Naive thymus-derived CD4-positive, alpha-beta T cell (primary cell): Measurements from ENCODE around the gene HOXD9. TPM values are rescaled to one million over a fixed set of nuclear protein-coding genes. Genes with fewer than 3 reads are reported as not detected.
A peak's percentile ranks its signal among the peaks of the same experiment; 100 is the strongest.

Source experiments
- ATAC-seq: fragments of 150-1000 bp; cut with Tn5 transposase; 2 replicates; pipeline ENCODE4 v1.10.0; 2021; ENCODE audit warnings: mild to moderate bottlenecking, moderate library complexity
- CTCF ChIA-PET: fragments of 350-600 bp; sonication (Branson Sonifier 250); formaldehyde crosslinking; loops from one replicate; lab custom pipeline; 2021; ENCODE audit warnings: antibody characterized with exemption; lab: Charles Lee
- POLR2A ChIA-PET: fragments of 350-600 bp; sonication (Branson Sonifier 250); formaldehyde crosslinking; loops from one replicate; lab custom pipeline; 2021; ENCODE audit warnings: antibody characterized with exemption, inconsistent platforms; lab: Charles Lee
- DNase-seq, 9 donors: peaks; one replicate each; pipeline versions ENCODE4 v3.0.0 to v3.0.0-alpha.2; 2020 to 2022; ENCODE audit warnings: mixed read lengths in 1 of 9
- H3K27ac ChIP-seq: one replicate; pipeline ENCODE4 v1.7.0; 2013; ENCODE audit warnings: mild to moderate bottlenecking, low read depth, low read length, moderate library complexity
- H3K27me3 ChIP-seq, 2 donors: one replicate each; pipeline ENCODE4 v1.7.0; 2013; ENCODE audit warnings: low read length in 2 of 2, mild to moderate bottlenecking in 2 of 2, moderate library complexity in 2 of 2; ENCODE audit not compliant: control insufficient read depth in 2 of 2, insufficient read depth in 2 of 2
- H3K36me3 ChIP-seq, 3 experiments: 1 replicate in 2 of 3; 2 replicates in 1 of 3; pipeline ENCODE4 v1.7.0; 2013; ENCODE audit warnings: low read length in 3 of 3, mild to moderate bottlenecking in 3 of 3, moderate library complexity in 1 of 3; ENCODE audit not compliant: insufficient read depth in 3 of 3, control insufficient read depth in 2 of 3
- H3K4me1 ChIP-seq, 2 donors: one replicate each; pipeline ENCODE4 v1.7.0; 2013; ENCODE audit warnings: low read length in 2 of 2, mild to moderate bottlenecking in 2 of 2, moderate library complexity in 1 of 2; ENCODE audit not compliant: control insufficient read depth in 2 of 2, insufficient read depth in 2 of 2
- H3K4me3 ChIP-seq: 2 replicates; pipeline ENCODE4 v1.7.0; 2013; ENCODE audit warnings: mild to moderate bottlenecking, low read length
- H3K9me3 ChIP-seq, 3 experiments: 1 replicate in 2 of 3; 2 replicates in 1 of 3; pipeline ENCODE4 v1.7.0; 2013; ENCODE audit warnings: low read length in 3 of 3; ENCODE audit not compliant: control insufficient read depth in 2 of 3
- H3K27ac Mint-ChIP-seq, 9 donors: one replicate each; pipeline ENCODE4 v1.8.0; 2020 to 2022; ENCODE audit warnings: mixed read lengths in 9 of 9, mild to moderate bottlenecking in 8 of 9, moderate library complexity in 5 of 9, inconsistent platforms in 2 of 9
- H3K27me3 Mint-ChIP-seq, 5 donors: one replicate each; pipeline ENCODE4 v1.8.0; 2021 to 2022; ENCODE audit warnings: mixed read lengths in 5 of 5, mild to moderate bottlenecking in 1 of 5
- H3K36me3 Mint-ChIP-seq, 5 donors: one replicate each; pipeline ENCODE4 v1.8.0; 2020 to 2022; ENCODE audit warnings: mixed read lengths in 5 of 5, mild to moderate bottlenecking in 3 of 5, inconsistent platforms in 1 of 5
- H3K4me1 Mint-ChIP-seq, 7 donors: one replicate each; pipeline ENCODE4 v1.8.0; 2020 to 2022; ENCODE audit warnings: mixed read lengths in 7 of 7, mild to moderate bottlenecking in 3 of 7, inconsistent platforms in 1 of 7
- H3K4me3 Mint-ChIP-seq, 10 donors: one replicate each; pipeline ENCODE4 v1.8.0; 2020 to 2022; ENCODE audit warnings: mild to moderate bottlenecking in 10 of 10, mixed read lengths in 10 of 10, moderate library complexity in 6 of 10, inconsistent platforms in 2 of 10
- H3K9me3 Mint-ChIP-seq, 11 donors: one replicate each; pipeline ENCODE4 v1.8.0; 2020 to 2022; ENCODE audit warnings: mixed read lengths in 11 of 11, mild to moderate bottlenecking in 4 of 11, inconsistent platforms in 1 of 11, moderate library complexity in 1 of 11
- intact Hi-C, 2 donors: fragments of 100-400 bp; cut with micrococcal nuclease; formaldehyde crosslinking; loops; one replicate each; pipeline ENCODE4 v1.15.1; 2023
- polyA plus RNA-seq, 2 donors: library from polyadenylated mRNA; unstranded; fragments of 300-500 nt; fragmentation: Illumina TruSeq; gene quantifications; one replicate each; pipeline ENCODE4 v1.2.3, GENCODE V29; 2021
- total RNA-seq, 6 experiments: library from RNA in 5 of 6; stranded (reverse) in 5 of 6; gene quantifications; 1 replicate in 5 of 6; 2 replicates in 1 of 6; pipeline ENCODE4 v1.2.3 and lab custom pipeline; 2021 to 2026

Gene HOXD9
- total and polyA plus RNA-seq, 7 experiments from 2014 or later = not detected

- Histone ChIP-seq H3K27ac (no peak overlapping the region), H3K4me1 (peaks cover 0 to 8% of the 10 kb centered on the region in 2 donors), H3K4me3 (no peak overlapping the region), H3K36me3 (no peaks in the 10 kb centered on the region), H3K9me3 (peaks cover 0 to 19% (median 5%) of the 10 kb centered on the region in 3 experiments), H3K27me3 (peaks cover 31 to 86% of the 10 kb centered on the region in 2 donors)
- Mint-ChIP-seq H3K36me3 (peaks cover 0 to 29% (median 5%) of the 10 kb centered on the region in 5 donors), H3K27me3 (peaks cover 79 to 91% (median 83%) of the 10 kb centered on the region in 5 donors), H3K4me1 (peaks cover 6 to 39% (median 21%) of the 10 kb centered on the region in 7 donors), H3K9me3 (peaks cover 2 to 67% (median 26%) of the 10 kb centered on the region in 11 donors), H3K27ac (no peak overlapping the region), H3K4me3 (peak overlapping the region in 4 of 10 donors; percentile 5 to 73 (median 29))
- CTCF ChIA-PET = interaction anchor here (0.6 to 0.7 kb wide), 2 partner anchors 365 to 1373 kb away, joined by 3 read pairs; no protein-coding TSS in a partner anchor
- intact Hi-C loops = loop anchor here in 1 of 2 donors (5.0 to 10.0 kb wide), 2 partner anchors 43 to 1754 kb away; partner anchors contain the start of gene SP9
- POLR2A ChIA-PET = no interaction called here
- no peak for ATAC-seq
- DNase-seq = no peak
These were observed 33.3 kb upstream of the HOXD9 start for GRCh38 chr2:176088937-176089842.

GRCh38 chr2:176089843-176090395 lies 32.6 kb upstream of the HOXD9 start:
- no peak for DNase-seq
- peaks cover 2 to 67% (median 22%) of the 10 kb centered on the region in 11 donors for H3K9me3 Mint-ChIP-seq
- H3K4me3 Mint-ChIP-seq = no peak overlapping the region
- H3K4me1 ChIP-seq = peaks cover 0 to 8% of the 10 kb centered on the region in 2 donors
- peaks cover 0 to 13% (median 5%) of the 10 kb centered on the region in 3 experiments for H3K9me3 ChIP-seq
- no peaks in the 10 kb centered on the region for H3K36me3 ChIP-seq
- H3K27me3 Mint-ChIP-seq = peaks cover 79 to 91% (median 83%) of the 10 kb centered on the region in 5 donors
- no peak overlapping the region for H3K4me3 ChIP-seq
- CTCF ChIA-PET = interaction anchor here (0.6 kb wide), 1 partner anchor 1374 kb away, joined by 3 read pairs; no protein-coding TSS in a partner anchor
- peaks cover 6 to 39% (median 21%) of the 10 kb centered on the region in 7 donors for H3K4me1 Mint-ChIP-seq
- no peak overlapping the region for H3K27ac Mint-ChIP-seq
- intact Hi-C loops = loop anchor here in 1 of 2 donors (5.0 to 10.0 kb wide), 2 partner anchors 42 to 1755 kb away; partner anchors contain the start of gene SP9
- POLR2A ChIA-PET = no interaction called here
- ATAC-seq = no peak
- peaks cover 0 to 22% (median 5%) of the 10 kb centered on the region in 5 donors for H3K36me3 Mint-ChIP-seq
- H3K27me3 ChIP-seq = peaks cover 38 to 86% of the 10 kb centered on the region in 2 donors
- no peak overlapping the region for H3K27ac ChIP-seq

GRCh38 chr2:176090862-176091261 lies 31.7 kb upstream of the HOXD9 start:
- no peak for ATAC-seq
- POLR2A ChIA-PET = no interaction called here

GRCh38 chr2:176091329-176092258 lies 30.9 kb upstream of the HOXD9 start:
- no peak overlapping the region for H3K4me3 ChIP-seq
- peaks cover 0 to 19% (median 5%) of the 10 kb centered on the region in 5 donors for H3K36me3 Mint-ChIP-seq
- peak overlapping the region; percentile 34 to 72 (median 62) for H3K4me3 Mint-ChIP-seq
- no peak for ATAC-seq
- peaks cover 83 to 93% (median 90%) of the 10 kb centered on the region in 5 donors for H3K27me3 Mint-ChIP-seq
- peaks cover 45 to 87% of the 10 kb centered on the region in 2 donors for H3K27me3 ChIP-seq
- peaks cover 2 to 70% (median 21%) of the 10 kb centered on the region in 11 donors for H3K9me3 Mint-ChIP-seq
- peaks cover 0 to 4% (median 3%) of the 10 kb centered on the region in 3 experiments for H3K9me3 ChIP-seq
- H3K4me1 Mint-ChIP-seq = peaks cover 9 to 44% (median 25%) of the 10 kb centered on the region in 7 donors
- intact Hi-C loops = no loop called here
- peak overlapping the region in 7 of 9 donors; percentile 50 to 81 (median 71) for H3K27ac Mint-ChIP-seq
- ChIA-PET POLR2A (no interaction called here), CTCF (interaction anchor here (0.6 kb wide), 1 partner anchor 221 kb away, joined by 3 read pairs; no protein-coding TSS in a partner anchor)
- H3K4me1 ChIP-seq = peaks cover 4 to 9% of the 10 kb centered on the region in 2 donors
- DNase-seq = no peak
- no peaks in the 10 kb centered on the region for H3K36me3 ChIP-seq
- no peak overlapping the region for H3K27ac ChIP-seq

More at GRCh38 chr2:176090862-176091261, 31.7 kb upstream of the HOXD9 start:
- peak overlapping the region in 2 of 10 donors; percentile 59 to 64 for H3K4me3 Mint-ChIP-seq
- H3K9me3 Mint-ChIP-seq = peaks cover 2 to 67% (median 24%) of the 10 kb centered on the region in 11 donors
- Histone ChIP-seq H3K4me3 (no peak overlapping the region), H3K27me3 (peaks cover 43 to 86% of the 10 kb centered on the region in 2 donors), H3K9me3 (peaks cover 0 to 7% (median 5%) of the 10 kb centered on the region in 3 experiments), H3K4me1 (peaks cover 0 to 8% of the 10 kb centered on the region in 2 donors), H3K27ac (no peak overlapping the region), H3K36me3 (no peaks in the 10 kb centered on the region)
- H3K27me3 Mint-ChIP-seq = peaks cover 84 to 91% (median 87%) of the 10 kb centered on the region in 5 donors
- H3K36me3 Mint-ChIP-seq = peaks cover 0 to 22% (median 5%) of the 10 kb centered on the region in 5 donors
- CTCF ChIA-PET = interaction anchor here (0.6 kb wide), 1 partner anchor 220 kb away, joined by 3 read pairs; no protein-coding TSS in a partner anchor
- intact Hi-C loops = no loop called here
- H3K27ac Mint-ChIP-seq = peak overlapping the region in 1 of 9 donors; percentile 77
- peaks cover 6 to 40% (median 21%) of the 10 kb centered on the region in 7 donors for H3K4me1 Mint-ChIP-seq
- no peak for DNase-seq

- peaks cover 48 to 81% of the 10 kb centered on the region in 2 donors for H3K27me3 ChIP-seq
- H3K4me1 ChIP-seq = peaks cover 13 to 18% of the 10 kb centered on the region in 2 donors
- Mint-ChIP-seq H3K9me3 (peaks cover 0 to 61% (median 21%) of the 10 kb centered on the region in 11 donors), H3K36me3 (peaks cover 0 to 13% (median 5%) of the 10 kb centered on the region in 5 donors), H3K4me1 (peaks cover 18 to 48% (median 34%) of the 10 kb centered on the region in 7 donors), H3K27ac (peak within 1 kb of the TSS in 7 of 9 donors; percentile 50 to 81 (median 71)), H3K27me3 (peaks cover 83 to 92% (median 90%) of the 10 kb centered on the region in 5 donors), H3K4me3 (peak within 1 kb of the TSS; percentile 34 to 72 (median 62))
- peaks cover 0 to 4% (median 0%) of the 10 kb centered on the region in 3 experiments for H3K9me3 ChIP-seq
- CTCF ChIA-PET = no interaction called here
- DNase-seq = no peak
- no peaks in the 10 kb centered on the region for H3K36me3 ChIP-seq
- no peak within 1 kb of the TSS for H3K4me3 ChIP-seq
- POLR2A ChIA-PET = no interaction called here
- H3K27ac ChIP-seq = no peak within 1 kb of the TSS
- intact Hi-C loops = no loop called here
- no peak for ATAC-seq
These were observed 30.0 kb upstream of the HOXD9 start, which contains the start of gene HOXD13 for GRCh38 chr2:176092270-176093144. TSS of gene HOXD13 (plus strand) at chr2:176092721. CDS start at chr2:176092891, 170 bp downstream.
